Cerebellar nuclear complex (tissue), 1 donor: ENCODE measurements around the gene RFX3.

ENCODE experiments used
- DNase-seq, 2 experiments: peaks; one replicate each; lab custom pipeline; 2025; lab: John Stamatoyannopoulos, UW

RFX3 gene

DNA sequence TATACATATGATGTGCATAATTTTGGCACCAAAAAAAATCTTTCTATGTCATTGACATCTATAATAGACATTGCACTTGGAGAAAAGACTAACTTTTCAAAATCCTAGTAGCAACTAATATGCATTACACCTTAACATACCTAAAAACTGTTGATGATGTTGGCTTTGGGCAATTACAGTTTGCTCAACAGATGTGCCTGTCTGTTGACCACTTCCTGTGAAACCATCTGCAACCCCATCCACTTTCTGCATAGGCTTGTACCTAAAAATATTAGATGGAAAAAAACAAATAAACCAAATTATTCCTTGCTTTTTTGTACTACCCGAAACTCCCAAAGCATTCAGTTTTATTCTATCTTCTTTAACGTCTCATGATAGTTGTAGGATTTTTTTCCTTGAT is 248.6 kb downstream of the RFX3 start:
- DNase-seq: no peak

DNA sequence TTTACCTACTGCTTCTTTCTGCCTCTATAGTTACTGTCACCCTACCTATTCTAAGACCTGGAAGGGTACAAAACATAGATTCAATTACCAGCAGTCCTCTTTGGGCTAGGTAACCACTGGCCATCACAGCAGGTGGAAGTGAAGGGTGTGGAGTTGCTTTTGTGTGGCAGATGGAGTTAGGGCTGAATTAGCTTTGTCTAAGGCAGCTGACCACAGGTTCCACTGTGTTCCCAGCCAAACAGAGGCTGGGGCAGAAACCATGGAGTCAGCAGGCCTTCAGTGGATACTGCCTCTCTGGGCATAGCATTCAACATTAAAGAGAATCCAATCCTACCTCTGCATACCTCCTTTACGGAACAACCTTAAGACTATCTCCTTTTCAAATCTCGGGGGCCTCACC is 254.2 kb downstream of the RFX3 start:
- no peak for DNase-seq

DNA sequence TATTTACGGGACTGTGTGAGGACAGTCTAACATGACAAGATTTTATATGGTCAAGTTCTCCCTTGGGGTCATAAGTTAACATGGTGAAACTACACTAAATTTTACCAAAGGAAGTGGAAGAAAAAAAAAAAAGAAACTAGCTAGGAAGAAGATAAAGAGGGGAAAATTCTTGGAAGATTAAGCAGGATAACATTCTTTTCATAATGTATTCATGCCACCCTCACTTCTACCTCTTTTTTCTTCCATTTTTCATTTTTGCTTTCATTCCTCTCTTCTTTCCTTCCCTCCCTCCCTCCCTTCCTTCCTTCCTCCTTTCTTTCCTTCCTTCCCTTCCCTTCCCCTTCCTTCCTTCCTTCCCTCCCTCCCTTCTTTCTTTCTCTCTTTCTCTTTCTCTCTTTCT is 254.6 kb downstream of the RFX3 start:
- DNase-seq: no peak

DNA sequence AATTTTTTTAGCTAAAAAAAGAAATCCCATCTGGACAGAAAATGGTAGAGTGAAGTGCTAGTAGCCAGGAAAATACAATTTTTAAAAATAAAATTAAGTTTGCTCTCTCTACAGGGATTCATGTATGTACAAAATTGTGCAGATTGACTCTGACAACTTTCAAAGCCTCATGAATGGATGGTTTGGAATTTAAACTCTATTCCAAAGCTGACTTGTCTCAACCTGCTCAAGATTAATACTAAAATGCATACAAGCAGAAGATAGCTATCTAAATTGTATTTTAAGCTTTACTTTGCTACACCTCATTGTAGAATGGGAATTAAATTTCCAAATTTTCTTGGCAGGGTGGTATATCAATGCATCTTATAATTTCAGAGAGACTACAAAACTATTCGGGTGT is 257.6 kb downstream of the RFX3 start:
- no peak for DNase-seq

DNA sequence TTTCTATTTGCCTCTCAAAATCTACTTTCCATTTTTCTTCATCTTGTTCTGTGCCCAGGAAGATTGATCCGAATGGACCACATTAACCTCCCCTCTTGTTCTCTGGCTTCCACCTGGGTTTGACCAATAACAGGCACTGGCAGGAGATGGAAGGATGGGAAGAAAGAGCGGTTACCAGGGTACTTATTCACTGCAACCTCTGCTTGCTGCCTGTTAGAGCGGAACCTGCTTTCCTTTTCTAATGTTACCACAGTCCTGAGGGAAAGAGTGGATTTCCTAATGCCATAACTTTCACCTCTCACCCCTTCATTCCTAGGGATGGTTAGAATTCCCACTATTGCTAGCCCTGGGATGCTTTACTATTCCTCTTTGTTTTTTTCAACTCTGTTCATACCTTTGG is 262.1 kb downstream of the RFX3 start:
- DNase-seq: no peak

DNA sequence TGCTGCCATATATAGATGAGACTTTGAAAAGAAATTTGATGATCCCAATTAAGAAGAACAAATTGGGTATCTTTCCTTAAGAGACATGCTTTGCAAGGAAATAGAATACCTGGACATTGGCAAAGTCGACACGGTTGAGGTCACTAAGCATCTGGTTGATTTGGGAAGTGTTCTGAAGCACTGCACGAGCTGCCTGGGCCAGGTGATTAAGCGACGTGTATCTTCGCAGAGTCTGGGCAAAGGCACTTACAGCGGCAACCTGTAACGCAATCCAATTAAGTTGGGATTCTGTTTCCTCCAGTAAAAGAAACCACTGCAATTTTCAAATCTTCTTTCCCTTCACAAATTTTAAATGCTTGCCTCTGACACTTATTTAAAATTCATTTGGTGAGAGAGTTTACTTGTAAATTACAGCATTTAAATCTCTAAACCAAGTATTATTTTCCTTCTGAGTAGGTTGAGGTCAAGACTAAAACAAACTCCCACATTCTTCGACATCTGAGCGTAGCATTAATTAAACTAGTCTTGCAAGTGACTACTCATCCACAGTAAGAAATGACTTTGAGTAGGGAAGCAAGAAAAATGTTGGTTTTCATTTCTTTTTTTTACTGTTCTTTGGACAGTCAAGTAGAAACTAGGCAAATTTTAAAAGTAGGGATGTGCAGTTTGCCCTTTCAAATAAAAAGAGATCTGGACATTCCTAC is 262.8 kb downstream of the RFX3 start:
- no peak for DNase-seq

DNA sequence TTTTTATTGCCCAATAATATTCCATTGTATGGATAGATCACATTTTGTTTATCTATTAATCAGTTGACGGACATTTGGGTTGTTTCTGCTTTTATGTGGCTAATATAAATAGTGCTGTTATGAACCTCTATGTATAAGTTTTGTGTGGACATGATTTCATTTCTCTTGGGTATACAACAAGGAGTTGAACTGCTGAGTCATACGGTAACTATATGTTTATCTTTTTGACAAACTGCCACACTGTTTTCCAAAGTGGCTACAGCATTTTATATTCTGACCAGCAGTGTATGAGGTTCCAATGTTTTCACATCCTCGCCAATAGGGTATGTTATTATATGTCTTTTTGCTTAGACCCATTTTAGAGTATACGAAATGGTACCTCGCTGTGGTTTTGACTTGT is 264.3 kb downstream of the RFX3 start:
- no peak for DNase-seq

DNA sequence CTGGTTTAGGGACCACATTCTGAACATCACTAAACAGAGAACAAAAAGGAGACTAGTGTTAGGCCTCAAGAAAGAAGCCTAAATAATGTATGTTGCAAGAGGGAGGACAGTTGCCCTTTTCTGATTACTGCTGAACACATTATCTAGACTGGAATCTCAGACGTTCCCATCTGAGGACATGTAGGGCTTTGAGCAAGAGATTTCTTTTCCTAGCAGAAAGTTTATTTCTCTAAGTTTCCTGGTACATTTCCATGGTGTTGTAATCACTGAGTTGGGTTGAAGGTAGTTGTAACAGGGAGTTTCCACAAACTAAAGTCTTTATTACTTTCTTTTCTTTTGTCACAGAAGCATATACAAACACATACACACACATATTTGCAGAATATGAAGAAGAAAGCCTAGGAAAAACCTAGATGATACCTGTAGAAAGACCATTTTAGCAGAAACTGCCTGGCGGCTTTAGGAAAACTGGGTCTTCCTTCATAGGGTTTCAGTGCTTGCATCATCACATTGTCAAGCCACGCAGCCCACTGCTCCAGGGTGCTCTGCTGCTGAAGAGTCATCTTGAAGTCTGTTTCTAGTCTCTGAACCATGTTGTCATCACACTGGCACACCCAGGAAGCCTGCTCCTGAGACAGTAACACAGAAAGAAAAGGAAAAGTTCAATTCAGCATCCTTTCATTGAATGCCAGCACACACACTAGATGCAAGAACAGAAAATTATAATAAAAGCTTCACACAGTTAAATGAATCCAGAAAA is 269.1 kb downstream of the RFX3 start:
- no peak for DNase-seq

DNA sequence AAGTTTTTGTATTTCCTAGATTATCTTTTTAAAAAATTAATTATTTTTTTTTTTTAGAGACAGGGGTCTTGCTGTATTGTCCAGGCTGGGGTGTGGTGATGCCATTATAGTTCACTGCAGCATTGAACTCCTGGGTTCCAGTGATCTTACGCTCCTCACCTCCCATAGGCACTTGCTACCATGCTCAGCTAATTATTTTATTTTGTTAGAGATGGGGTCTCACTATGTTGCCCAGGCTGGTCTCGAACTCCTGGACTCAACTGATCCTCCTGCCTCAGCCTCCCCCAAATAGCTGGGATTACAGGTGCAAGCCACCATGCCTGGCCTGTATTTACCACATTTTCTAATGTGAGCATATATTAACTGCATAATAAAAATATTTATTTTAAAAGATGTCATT is 274.5 kb downstream of the RFX3 start:
- DNase-seq: no peak

DNA sequence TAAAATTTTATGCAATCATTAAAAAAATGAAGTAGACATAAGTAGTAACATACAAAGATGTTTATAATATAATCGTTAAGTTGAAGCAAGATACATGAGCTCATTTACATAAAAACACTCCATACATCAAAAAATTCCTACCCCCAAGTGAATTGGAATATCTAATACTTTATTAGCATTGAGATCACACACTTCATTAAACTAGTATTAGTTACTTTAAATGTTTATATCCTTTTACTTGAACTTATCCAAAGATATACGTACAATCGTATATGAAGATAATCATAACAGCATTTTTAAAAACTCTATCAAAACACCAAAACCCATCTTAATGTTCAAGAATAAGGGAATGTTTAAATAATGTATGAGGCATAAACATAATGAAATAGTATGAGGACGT is 275.1 kb downstream of the RFX3 start:
- DNase-seq: no peak

DNA sequence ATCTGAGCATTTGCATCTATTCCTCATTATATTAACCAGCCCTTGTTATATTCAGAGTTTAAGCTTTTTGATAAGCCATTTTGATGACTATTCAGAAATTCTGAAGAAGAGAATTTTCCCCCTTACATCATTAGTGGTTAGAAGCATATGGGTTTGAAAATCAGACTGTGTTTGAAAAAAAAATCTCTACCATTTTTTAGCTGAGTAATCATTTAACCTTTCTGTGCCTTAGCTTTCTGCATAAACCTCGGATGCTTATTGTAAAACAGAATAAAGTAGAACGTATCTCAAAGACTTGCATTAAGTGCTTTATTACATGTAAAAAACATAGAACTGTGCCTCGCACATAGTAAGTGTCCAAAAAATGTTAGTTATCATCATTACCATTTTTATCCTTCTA is 278.6 kb downstream of the RFX3 start:
- no peak for DNase-seq

DNA sequence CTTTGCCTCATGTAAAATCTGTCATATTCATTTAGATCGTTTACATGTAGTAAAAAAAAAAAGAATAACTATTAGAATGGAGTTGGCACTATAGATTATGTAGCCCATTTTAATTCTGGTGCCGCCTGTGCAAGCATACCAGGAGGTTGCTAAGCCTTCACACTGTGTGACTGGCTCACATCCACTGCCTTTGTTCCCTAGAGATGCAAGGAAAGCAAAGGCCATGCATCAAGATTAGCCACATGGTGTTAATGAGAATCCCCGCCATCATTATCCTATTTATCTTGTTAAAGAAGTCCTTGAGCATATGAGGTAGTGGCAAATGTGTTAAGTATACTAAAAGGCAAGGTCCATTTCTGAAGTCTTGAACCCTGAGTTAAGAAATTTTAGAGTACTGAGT is 279.6 kb downstream of the RFX3 start:
- no peak for DNase-seq

DNA sequence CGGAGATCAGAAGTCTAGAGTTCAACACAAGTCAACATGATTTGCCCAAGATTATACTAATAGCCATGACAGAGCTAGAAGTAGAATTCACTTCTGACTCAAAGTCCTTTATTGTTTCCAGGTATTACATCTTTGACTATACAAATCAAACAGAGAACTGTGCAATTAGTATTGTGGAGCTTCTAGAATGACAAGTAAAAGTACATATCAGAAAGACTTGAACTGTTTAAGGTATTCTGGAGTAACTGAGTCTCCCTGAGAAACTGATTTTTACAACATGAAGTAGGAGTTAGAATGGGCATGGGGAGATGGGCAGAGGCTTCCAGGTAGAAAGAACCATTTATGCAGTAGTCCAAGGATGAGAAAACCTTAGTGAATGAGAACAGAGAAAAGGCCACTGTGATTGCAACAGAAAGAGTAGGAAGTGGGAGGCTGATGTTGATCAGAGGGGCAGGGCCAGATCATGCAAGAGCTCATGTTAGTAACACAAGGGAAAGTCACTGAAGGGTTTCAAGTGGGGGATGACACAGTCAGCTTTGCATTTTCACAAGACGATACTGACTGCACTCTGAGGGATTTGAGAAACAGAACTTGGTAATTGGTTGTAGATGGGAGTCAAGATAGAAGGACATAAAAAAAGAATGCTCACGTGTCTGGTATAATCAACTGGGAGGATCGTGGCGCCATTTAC is 280.7 kb downstream of the RFX3 start:
- no peak for DNase-seq

DNA sequence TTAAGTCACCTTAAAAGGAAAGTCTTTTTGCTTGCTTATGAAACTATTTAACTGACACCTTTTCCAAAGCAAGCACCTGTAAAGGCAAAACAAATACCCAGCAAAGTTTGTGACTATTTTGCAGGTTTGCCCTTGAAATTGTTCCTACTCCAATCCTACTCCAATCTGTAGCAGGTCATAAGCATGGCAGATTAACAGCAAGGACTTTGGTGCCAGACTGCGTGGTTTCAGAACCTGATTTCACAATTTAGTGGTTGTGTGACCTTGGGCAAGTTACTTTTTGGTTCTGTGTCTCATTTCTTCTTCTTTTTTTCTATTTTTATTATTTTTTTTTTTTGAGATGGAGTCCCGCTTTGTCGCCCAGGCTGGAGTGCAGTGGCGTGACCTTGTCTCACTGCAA is 282.1 kb downstream of the RFX3 start:
- DNase-seq: no peak

DNA sequence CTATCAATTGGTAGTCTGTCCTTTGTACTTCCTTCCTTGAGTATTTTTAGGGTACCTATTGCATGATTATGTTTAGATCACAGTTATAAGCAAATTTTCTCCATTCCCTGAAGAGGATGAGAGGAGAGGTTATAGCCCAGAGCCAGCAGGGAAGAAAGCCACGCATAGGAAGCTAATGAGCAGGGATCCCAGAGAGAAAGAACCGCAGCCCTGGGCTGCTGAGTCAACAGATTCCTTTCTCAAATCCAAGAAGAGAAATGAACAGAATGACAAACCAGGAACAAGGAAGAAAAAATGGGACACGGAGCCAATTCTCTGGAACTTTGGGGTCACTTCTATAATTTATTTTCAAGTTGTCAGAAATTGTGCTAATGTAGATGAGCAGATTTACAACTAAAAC is 284.5 kb downstream of the RFX3 start:
- DNase-seq: no peak

DNA sequence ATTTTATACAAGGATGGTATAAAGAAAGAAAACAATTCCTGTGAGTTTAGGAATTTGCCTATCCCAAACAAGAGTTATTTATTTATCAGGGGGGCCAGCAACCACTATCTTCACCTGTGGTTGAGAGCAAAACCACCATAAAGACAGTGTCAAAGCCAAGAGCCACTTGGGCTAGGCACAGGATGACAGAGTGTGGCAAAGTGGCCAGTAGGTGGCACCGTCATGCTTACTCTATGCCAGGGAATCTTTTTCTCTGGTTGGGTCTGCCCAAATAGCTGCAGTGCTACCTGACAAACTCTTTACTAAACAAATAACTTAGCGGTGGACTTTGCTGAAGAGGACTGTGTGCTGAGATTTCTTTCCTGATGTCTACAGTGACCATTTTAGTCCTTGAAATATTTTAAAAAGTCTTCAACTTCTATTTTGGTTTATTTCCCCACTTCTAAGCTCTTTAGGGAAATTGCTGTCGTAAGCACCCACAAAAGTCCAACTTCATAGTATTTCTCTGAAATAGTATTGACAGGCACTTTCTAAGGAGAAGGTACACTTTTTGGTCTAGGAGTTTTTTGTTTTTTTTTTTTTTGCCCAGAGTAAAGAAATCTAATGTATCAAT is 285.0 kb downstream of the RFX3 start:
- no peak for DNase-seq

DNA sequence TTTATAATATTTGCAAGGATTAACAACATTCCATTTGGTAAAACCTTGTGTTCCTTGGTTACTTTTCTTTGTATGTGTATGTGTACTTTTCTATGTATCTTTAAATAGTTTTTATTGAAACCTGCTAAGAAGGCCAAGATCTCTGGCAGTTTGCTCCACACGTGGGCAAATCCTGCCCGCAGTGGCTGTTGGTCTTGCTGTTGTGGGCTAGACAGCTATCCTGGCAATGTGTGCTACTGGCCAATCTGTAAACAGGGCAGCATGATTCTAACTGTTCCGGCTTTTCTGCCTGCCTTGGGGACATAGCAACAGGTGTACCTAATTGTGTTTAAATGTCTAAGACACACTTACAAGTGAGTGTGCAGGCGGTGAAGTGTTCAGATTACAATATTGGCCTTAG is 286.6 kb downstream of the RFX3 start:
- DNase-seq: no peak

DNA sequence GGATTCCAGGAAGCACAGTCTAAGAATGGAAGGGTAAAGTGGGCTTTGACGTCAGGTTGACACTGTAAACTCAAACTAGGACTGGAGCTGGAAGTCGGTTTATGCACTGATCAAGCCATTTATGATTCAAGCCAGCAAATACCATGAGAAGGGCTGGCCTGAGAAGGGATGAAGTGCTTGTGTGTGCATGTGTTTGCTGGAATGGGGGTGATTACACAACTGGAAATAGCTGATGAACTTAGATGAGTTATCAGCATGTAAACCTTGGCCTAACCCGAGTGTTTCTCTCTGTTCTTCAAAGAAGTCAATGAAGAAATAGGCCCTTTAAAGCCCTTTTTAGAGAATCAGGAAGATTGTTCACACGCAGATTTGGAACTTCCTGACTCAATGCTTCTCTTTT is 287.6 kb downstream of the RFX3 start:
- no peak for DNase-seq

DNA sequence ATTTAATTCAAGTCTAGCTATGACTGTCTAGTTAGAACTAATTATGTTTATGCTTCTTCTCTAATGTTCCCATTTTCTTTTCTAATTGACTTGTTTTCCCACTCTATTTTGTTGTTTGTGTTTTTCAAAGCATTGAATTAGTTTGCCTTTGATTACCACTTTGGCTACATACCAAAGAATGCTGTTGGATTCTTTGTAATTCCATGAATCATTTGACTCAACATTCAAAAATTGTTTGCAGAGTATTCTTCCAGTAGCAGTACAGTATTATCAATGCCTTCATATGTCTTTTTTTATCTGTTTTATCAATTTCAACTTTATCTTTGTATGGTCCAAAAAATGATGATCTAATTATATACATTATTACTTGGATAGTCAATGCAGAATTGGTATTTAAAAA is 288.7 kb downstream of the RFX3 start:
- DNase-seq: no peak

DNA sequence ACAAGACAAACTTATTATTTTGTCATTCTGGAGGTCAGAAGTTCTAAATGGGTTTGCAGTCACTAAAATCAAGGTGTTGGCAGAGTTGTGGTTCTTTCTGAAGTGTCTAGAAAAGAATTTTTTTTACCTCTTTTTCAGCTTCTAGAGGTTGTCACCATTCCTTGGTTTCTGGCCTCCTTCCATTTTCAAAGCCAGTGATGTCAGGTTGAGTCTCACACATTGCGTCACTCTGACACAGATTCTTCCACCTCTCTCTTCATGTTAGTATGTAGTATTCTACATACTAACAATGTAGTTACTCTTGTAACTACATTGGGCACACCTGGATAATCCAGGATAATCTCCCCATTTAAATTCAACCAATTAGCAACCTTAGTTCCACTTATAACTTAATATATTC is 290.3 kb downstream of the RFX3 start:
- no peak for DNase-seq

DNA sequence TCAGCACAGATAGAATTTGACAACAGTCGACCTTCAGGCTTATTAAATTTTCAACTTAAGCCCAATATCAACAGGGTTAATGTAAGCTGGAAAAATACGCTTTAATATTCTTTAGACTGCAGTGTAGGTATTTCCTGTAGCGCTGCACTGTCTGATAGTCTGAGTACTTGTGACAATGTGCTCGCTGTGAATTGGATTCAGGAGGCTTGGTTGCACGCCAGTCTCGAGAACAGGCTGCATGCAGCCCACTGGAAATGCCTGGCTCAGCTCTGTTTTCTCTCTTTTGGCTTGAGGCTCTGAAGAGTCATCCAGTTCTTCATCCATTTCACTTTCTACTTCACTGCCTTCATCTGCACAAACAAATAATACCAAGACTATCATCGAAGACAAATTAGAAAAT is 300.9 kb downstream of the RFX3 start:
- peak; percentile 54 to 71 for DNase-seq

DNA sequence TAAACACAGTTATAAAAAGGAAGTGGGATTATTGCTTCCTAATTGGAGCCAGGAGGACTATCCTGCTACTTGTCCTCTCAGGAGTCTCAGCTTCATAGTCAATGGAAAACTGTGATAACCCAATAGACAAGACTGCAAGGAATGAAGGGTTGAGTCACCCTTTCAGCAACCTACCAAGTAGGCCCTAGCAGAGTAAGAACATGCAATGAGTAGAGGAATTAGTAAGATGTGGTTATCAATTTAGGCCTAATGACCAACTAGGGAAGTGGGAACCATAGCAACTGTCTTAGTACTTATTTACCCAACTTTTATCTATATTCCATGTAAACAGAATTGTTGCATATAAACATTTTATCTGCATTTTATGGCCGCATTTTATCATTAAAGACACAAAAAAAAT is 310.1 kb downstream of the RFX3 start:
- DNase-seq: no peak

DNA sequence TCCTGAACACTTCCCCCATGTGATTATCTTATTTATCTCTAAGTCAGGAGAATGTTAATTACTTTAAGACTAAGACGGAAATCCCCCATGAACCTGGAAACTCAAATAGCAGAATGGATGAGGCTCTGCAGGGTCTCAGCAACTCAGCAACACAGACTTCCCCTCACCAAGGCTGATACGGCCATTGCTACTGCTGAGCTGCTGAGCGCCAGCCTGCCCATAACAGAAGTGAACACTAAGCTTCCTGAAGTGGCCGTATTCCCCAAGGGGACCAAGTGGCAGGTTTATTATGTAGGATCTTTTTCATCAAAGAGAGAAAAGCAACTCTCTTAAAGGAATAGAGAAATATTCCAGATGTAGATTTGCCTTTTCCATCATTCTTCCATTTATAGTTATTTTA is 311.1 kb downstream of the RFX3 start:
- DNase-seq: no peak
